Smooth muscle cell of the brain vasculature (primary cell): ENCODE measurements around the gene WDR64.
"Not testable (repeated sequence)": the region's sequence is repeated elsewhere in the genome, so short reads cannot be mapped to it uniquely, and the experiment has no call there.

ENCODE experiments used
- DNase-seq: peaks from one replicate; pipeline ENCODE4 v3.0.0-alpha.2; 2012; ENCODE audit warnings: low read depth, low spot score

The WDR64 gene

DNA sequence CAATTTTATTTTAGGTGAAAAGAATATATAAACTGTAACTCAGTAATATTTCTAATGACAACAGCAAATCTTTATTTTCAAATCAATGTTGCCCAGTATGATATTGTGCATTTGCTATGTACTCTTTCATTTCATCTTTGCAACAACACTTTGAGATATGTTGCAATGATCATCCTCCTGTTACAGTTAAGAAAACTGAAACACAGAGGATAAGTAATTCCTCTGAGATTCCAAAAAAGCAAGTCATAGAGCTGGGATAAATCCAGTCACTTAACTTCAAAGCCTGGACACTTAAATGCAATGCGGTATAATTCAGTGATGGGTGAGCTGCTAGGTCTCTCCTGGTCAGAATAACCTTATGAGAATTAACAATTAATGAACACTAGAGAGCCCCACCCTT lies 147.3 kb downstream of the WDR64 start:
- DNase-seq, result no peak

DNA sequence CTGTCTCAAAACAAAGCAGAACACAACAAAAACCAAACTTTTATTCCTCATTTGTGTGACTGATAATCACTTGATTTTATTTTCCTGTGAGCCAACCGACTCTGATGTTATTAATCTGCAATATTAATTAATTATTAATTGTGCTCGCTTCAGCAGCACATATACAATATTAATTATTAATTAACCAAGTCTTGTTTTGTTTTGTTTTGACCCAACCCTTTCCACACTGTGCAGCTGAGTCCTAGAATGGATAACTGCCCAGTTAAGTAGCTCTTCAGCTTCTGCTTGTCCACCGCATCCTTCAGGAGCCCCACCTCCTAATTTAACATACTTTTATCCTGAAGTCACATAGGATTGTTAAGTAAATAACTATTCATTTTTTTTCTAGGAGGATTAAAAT lies 148.6 kb downstream of the WDR64 start:
- no peak for DNase-seq

DNA sequence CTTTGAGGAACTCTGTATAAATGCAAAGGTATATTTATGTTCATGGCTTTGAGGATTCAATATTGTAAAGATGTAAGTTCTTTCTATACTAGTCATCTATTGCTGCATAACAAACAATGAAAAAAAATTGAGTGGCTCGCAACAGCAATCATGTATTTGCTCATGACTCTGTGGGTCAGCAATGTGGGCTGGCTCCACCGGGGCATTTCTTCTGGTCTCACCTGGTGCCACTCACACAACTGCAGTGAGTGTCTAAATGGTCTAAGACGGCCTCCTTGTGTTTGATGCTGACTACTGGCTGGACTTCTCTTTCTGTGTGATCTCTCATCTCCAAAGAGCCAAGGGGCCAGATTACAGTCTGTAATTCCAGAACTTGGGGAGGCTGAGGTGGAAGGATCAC lies 150.8 kb downstream of the WDR64 start:
- no peak for DNase-seq

DNA sequence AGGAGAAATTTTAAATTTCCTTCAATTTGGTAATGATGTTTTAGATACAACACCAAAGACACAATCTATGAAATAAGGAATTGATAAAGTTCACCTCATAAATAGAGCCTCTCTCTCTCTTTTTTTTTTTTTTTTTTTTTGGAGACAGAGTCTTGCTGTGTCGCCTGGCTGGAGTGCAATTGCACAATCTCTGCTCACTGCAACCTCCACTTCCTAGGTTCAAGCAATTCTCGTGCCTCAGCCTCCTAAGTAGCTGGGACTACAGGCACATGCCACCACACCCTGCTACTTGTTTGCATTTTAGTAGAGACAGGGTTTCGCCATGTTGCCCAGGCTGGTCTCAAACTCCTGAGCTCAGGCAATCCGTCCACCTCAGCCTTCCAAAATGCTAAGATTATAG lies 152.6 kb downstream of the WDR64 start:
- DNase-seq, result not testable (repeated sequence)

DNA sequence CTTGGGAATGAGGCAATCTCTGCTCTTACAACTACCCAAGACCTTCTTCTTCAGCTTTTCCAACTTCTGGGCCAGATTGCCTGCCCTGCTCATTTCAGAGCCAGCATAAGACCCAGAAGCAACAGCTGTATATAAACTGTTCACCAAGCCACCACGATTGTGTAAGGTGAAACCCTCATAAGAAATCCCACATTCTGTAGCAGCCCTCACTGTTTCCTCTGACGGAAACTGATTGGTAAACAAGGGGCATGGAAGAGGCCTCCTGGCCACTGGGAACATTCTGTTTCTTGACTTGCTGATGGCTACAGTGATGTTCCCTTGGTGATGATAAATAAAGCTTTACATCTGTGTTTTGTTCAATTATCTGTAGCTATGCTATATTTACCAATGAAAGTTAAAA lies 156.2 kb downstream of the WDR64 start:
- no peak for DNase-seq

DNA sequence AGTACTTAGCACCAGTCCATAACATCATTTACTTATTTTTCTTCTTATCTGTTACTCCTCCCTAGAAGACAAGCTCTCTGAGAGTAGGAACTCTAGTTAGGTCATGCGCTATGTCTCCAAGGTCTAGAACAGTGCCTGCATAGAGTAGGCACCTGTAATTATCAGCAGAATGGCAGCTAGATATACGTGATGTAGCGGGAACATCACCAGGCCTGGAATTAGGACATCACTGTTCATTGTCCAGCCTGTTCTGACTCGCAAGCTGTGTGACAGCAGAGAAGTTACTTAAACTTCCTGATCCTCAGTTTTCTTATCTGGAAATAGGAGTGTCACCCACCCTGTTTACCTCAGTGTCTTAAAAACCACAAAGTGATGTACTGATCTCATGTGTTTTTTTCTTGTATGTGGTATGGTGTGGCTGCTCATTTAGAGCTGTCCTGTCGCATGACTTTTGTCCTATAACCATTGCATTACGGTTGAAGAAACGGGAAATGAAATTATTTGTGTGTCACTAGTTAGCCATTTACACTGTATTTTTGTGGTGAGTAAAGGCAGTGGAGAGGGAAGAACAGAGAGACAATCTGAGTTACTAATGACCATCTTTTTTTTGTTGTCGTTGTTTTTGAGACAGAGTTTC lies 158.8 kb downstream of the WDR64 start:
- no peak for DNase-seq

DNA sequence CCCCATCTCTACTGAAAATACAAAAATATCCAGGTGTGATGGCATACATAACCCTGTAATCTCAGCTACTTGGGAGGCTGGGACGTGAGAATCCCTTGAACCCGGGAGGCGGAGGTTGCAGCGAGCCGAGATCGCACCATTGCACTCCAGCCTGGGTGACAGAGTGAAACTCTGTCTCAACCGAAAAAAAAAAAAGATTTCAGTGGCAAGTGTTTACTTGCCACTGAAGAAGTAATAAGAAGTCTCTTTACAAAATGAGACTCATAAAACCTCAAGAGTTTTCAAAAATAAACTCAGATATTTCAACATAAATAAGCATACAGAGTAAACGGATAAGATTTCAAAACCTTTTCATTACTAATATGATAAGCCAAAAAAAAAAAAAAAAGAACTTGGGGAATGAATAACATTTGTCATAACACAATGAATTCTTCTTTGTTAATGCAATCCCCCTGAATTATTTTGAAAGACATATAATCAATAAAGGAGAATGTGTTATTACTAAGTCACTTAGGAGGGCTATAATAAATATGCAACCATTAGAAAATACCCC lies 161.8 kb downstream of the WDR64 start:
- DNase-seq, result no peak

DNA sequence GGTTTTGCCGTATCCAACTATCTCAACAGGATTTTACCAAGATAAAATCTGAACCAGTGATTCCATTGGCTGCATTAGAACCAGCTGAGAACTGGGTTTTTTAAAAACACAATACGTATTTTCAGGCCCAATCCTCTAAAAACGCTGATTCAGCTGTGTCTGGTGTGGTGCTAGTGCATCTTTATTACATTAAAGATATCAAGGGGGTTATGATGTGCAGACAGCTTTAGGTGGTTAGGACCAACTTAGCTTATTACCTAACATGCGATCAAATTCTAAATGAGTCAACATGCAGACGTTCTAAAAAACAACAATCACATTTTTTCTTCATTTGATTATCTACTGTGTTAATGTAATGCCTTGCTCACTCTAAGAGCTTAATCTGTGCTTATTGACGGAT lies 163.9 kb downstream of the WDR64 start:
- no peak for DNase-seq

DNA sequence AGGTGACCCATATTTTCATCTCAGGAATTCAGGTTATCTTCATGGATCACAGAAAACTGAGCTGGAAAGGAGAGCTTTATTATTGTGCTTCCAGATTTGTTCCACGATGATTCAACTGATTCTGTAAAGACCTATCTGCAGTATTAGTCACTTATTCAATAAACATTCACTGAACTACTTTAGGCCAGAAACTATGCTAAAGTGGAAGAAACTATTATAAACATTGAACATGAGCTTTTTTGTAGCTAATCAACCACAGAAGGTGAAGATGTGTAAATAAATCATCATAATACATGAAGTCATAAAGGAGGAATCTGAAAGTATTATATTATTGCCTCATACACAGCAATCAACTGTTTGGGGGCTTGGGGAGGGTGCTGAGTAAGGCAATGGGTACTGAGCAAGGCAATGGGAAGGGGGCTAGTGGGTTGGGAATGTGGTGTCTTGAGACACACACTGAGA lies 165.3 kb downstream of the WDR64 start:
- DNase-seq, result no peak

DNA sequence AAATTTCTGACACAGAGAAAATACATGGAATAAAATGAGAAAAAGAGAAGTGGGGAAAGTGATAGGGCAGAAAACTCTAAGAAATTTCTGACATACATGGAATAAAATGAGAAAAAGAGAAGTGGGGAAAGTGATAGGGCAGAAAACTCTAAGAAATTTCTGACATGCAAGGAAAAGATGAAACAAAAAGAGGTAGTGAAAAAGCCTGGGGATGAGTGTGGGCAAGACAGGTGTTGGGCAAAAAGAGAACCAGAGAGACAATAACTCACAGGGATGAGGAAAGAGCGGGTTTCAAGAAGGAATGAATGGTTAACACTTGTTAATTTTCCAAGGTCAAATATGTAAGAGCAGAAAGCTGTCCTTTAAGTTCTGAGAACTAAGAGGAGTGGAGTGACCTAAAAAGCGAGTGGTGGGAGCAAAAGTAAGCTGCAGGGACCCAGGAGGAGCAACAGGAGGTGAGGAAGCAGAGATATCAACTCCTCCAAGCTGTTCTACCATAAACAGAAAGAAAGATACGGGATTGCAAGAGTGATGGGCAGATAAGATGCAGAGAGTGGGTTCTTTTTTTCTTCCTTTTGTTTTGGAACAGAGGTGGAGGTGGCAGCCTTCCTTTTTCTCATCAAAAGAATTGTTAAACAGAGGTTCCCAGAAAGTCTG lies 166.0 kb downstream of the WDR64 start:
- DNase-seq, result no peak

DNA sequence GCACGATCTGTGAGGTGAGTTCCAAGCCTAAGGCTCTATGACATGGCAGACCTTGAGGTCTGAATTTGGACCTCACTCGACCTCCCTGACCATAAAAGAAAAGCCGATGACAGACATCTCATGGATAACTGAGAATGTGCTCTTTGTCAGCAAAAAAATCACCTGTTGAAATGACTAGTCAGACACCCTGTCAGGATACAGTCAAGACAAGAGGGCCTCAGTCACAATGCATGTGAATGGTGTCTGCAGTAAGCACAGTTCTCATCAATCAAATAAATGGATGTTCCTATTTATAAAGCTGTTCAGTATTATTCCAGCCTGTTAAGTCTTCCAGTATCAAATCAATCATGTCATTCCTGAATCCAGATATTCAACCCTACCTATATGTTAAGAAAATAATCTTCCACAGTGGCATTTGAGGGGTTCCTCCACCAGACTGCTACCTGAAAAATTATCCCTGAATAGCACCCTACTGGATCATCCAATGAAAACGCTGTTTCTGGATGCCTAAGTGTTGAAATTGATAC lies 167.3 kb downstream of the WDR64 start:
- DNase-seq, result no peak

DNA sequence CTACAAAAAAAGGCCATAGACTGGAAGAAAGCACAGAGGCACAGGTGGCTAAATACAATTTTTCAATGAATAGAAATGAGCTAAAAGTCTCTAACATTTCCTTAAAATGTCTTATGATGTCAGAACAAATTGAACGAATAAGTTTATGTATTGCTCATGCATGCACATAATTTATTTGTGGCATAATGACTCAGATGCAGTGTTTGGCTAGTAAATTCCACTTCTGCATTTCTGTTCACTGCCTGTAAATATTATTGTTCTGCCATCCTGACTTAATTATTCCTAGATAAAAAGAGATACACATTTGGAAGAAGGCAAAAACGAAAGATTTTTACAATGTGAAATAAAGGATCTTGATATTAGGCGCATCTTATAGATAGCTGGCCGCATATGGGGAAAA lies 169.3 kb downstream of the WDR64 start:
- DNase-seq, result no peak

DNA sequence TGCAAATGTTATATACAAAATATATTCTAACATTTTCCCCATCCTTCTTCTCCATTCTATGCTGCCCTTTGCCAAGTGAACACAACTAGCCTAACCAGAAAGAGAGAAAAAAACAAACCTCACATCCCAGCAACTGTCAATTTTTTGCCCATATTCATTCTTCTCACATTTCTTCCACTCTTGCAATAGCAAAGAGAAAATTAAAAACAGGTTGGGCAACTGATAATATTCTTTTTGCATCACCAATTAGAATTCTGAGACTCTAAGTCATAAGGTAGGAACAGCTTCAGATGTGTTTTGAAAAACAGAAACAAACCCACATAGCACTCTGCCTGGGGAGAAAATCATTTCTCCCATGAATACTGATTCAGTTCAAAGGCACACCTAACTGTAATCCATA lies 170.8 kb downstream of the WDR64 start:
- DNase-seq, result no peak

DNA sequence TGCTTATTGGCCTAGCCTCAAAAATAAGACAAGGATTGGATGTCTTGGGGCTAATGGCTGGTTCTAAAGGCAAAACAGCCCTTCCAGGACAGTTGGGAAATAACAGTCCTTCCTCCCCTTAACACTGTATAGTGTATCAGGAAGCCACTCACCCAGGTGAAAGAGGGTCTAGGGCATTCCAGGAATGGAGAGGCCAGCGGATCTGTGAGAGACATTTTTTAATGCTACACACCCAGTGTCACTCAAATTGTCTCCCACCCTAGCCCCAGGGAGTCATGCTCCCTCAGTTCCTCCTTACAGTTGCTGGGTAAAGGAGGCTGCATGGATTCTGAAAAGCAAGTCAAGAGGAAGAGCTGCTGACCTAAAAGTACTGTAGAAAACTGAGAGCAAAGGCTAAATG lies 171.8 kb downstream of the WDR64 start:
- no peak for DNase-seq

DNA sequence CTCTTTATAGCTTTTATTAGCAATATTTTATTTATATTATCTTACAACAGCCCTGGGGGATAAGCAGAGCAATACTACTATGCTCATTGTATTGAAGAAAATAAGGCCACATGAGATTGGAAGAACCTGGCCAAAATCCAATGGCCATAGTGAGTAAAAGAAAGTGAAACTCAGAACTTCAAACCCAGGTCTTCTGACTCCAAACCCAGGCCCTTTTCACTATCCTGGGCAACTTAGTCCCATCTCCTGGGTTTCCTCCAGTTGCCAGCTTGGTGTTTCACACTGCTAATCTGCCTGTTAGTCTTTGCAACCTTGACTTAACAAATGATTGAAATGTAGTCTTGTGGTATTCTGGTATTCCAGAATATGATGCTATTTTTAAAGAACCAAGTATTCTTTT lies 173.5 kb downstream of the WDR64 start:
- DNase-seq, result no peak

DNA sequence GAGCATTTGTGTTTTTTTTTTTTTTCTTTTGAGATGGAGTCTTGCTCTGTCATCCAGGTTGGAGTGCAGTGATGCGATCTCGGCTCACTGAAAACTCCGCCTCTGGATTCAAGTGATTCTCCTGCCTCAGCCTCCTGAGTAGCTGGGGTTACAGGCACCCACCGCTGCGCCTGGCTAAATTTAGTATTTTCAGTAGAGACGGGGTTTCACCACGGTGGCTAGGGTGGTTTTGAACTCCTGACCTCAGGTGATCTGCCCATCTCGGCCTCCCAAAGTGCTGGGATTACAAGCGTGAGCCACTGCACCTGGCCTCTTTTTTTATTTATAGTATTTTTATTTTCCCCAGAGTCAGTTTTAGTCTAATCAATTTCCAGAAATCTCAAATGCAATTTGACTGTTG lies 174.5 kb downstream of the WDR64 start:
- not testable (repeated sequence) for DNase-seq

DNA sequence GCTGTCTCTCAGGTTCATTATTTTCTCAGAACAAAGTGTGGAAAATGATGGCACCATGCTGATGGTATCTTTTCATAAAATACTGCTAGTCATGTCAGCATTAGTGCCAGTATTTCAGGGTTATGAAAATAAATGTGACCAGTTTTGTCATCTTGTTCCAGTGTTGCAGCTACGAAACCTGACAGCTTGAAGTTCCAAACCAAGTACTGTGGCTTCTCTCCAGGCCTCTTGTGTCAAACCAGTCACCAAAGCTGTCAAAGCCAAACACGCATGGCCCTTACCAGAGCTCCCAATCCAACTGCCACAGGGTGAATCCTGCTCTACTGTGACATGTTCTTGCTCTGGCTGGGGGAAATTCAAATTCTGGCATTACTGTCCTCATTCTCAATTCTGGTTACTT lies 175.2 kb downstream of the WDR64 start:
- DNase-seq, result no peak

DNA sequence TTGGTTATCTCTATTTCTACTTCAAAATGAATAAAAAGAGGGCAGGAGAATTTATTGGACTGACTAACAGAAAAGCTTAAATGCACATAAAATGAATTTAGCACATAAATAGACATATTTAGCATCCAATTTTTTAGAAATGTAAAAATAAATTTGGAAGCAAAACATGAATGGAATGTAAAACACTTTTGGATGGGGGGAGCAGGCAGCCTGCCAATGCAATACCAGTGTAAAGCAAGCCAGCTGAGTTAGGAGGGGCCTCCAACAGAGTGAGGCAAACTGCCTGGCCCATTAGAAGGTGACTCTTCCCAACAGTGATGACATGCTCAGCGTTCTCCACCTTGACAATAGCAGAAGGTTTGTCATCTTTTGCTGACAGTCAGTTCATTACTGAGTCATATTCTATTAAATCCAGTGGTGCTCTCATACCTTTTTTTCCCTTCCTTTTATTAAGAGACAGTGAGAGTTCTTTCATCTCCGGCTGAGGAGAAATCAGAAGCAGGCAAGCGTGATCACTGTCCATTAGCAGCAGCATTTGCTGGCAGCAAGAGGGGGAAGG lies 176.5 kb downstream of the WDR64 start:
- no peak for DNase-seq

DNA sequence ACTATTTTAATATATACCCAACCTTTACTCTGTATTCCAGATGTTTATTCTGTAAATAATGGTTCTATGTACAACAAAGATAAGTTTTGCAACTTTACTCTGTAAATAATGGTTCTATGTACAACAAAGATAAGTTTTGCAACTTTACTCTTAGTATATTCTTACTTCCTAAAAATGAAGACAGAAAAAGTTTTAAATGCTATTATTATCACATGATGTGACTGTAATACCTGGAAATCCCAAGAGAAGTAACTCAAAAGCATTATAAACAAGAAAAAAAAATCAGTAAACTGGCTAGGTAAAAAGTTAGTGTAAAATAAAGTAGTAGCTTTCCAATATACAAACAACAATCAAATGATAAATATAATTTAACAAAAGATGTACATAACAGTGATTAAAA lies 177.4 kb downstream of the WDR64 start:
- DNase-seq, result no peak

DNA sequence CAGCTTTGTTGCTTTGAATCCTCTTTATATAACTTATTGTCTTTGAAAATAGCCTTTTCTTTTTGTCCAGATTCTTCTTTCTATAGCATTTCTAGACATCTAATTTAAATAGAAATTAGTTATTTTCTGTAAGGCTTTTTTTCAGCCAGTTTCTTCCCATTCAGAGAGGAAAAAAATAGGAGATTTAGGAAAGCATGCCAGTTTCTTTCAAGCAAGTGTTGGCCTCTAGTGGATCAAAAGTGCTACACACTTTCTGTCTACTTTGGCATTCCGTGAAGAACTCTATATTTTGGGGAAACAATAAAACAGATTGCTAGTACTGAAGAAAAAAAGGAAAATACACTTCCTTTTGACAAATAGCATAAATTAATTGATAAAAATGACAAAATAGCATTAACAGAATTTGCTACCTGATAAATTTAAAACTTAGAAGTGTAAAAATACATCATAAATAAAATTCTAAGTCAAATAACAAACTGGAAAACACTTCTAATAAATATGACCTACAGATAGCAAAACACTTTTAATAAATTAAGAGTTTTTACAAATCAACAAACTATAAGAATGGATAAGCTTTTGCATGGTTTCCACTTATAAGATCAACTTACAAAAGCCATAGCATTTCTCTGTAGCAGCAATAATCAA lies 182.8 kb downstream of the WDR64 start:
- DNase-seq, result no peak

DNA sequence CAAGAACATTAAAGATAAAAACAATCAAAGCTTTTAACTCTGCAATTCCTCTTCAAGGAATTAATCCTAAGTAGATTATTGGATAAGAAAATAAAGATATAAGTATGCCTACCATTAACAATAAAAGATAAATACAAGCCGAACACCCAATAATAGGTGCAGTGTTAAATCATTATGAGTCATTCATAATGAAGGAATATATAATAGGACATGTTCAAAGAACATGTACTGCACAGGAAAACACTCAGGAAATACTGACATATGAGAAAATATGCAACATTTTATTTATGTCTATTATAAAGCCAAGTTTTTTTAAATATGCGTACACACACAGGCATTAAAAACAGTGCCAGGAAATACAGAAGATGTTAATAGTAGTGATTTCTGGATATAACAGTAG lies 184.9 kb downstream of the WDR64 start:
- no peak for DNase-seq

DNA sequence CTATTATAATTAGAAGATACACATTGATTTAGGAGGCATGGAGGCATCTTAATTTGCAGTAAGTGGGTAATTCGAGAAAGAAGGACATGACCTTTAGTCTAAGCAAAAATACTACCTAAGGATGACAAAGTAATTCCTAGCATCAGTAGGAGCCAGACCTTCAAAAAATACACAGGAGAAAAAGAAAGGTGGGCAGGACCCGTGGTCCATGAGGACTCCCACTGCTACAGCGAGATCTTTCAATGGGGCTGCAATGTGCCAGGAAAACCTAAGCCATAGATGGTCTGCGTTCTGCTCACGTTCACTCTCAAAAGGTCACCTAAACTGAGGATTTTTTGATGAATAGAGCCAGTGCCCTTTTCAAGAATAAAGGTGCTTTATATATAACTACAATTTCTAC lies 185.3 kb downstream of the WDR64 start:
- no peak for DNase-seq
